Neural progenitor cell (in vitro differentiated cells): ENCODE results near the gene INIP.

Experiments
- CTCF ChIP-seq: fragments of 200-600 bp; sonication (generic); IDR thresholded peaks from 2 replicates; pipeline ENCODE4 v1.5.1; 2017; ENCODE audit warnings: antibody characterized with exemption, mild to moderate bottlenecking
- EZH2 ChIP-seq: fragments of 200-600 bp; sonication (generic); IDR thresholded peaks from 2 replicates; pipeline ENCODE4 v1.6.1; 2017; ENCODE audit warnings: antibody characterized with exemption, mild to moderate bottlenecking, moderate library complexity

GRCh38 chr9:112664531-112664930 is 53.4 kb downstream of the INIP start:
- no peak for TF ChIP-seq CTCF
- no peak for TF ChIP-seq EZH2
